CD14-positive monocyte (primary cell): ENCODE results near the gene MXD4. TPM values are rescaled to one million over a fixed set of nuclear protein-coding genes. Genes with fewer than 3 reads are reported as not detected.

ENCODE experiments used
- DNase-seq, 3 donors: peaks; one replicate each; pipeline ENCODE4 v3.0.0-alpha.2; 2011 to 2022
- H2AFZ ChIP-seq: 2 replicates; pipeline ENCODE4 v1.6.0; 2012; ENCODE audit warnings: mild to moderate bottlenecking, low read depth, low read length, inconsistent platforms; ENCODE audit not compliant: insufficient read depth, poor library complexity, severe bottlenecking
- H3K27ac ChIP-seq, 2 donors: 1 replicate in 1 of 2; 2 replicates in 1 of 2; pipeline ENCODE4 v1.5.1; 2012 to 2013; ENCODE audit warnings: low read length in 2 of 2, control low read depth in 1 of 2, inconsistent platforms in 1 of 2, low read depth in 1 of 2, mild to moderate bottlenecking in 1 of 2
- H3K27me3 ChIP-seq, 2 donors: one replicate each; pipeline versions ENCODE4 v1.6.0 to v1.6.1; 2011 to 2013; ENCODE audit warnings: low read length in 2 of 2; ENCODE audit not compliant: control insufficient read depth in 2 of 2, insufficient read depth in 2 of 2
- H3K36me3 ChIP-seq, 2 donors: replicated peaks in 1 of 2; 1 replicate in 1 of 2; 2 replicates in 1 of 2; pipeline versions ENCODE4 v1.5.1 to v1.6.1; 2012 to 2013; ENCODE audit warnings: low read length in 2 of 2, control low read depth in 1 of 2, inconsistent platforms in 1 of 2, mild to moderate bottlenecking in 1 of 2; ENCODE audit not compliant: insufficient read depth in 2 of 2, control insufficient read depth in 1 of 2
- H3K4me1 ChIP-seq, 2 donors: 1 replicate in 1 of 2; 2 replicates in 1 of 2; pipeline versions ENCODE4 v1.5.1 to v1.6.1; 2012 to 2013; ENCODE audit warnings: low read length in 2 of 2, control low read depth in 1 of 2, inconsistent platforms in 1 of 2, mild to moderate bottlenecking in 1 of 2, moderate library complexity in 1 of 2; ENCODE audit not compliant: insufficient read depth in 2 of 2, control insufficient read depth in 1 of 2
- H3K4me2 ChIP-seq: replicated peaks from 2 replicates; pipeline ENCODE3; 2012; ENCODE audit warnings: low read length, moderate library complexity, mild to moderate bottlenecking; ENCODE audit not compliant: poor library complexity, severe bottlenecking; ENCODE audit errors: extremely low read depth
- H3K4me3 ChIP-seq, 3 experiments: fragments of 200-600 bp in 1 of 3; sonication (generic) in 1 of 3; replicated peaks in 1 of 3; 1 replicate in 2 of 3; 2 replicates in 1 of 3; pipeline ENCODE4 v1.5.1; 2011 to 2013; ENCODE audit warnings: low read length in 3 of 3, mild to moderate bottlenecking in 3 of 3, control low read depth in 2 of 3, low read depth in 2 of 3, inconsistent platforms in 1 of 3, moderate library complexity in 1 of 3
- H3K79me2 ChIP-seq: 2 replicates; pipeline ENCODE4 v1.6.0; 2012; ENCODE audit warnings: mild to moderate bottlenecking, control low read depth, inconsistent platforms, low read length, moderate library complexity; ENCODE audit not compliant: insufficient read depth
- H3K9ac ChIP-seq: 2 replicates; pipeline ENCODE4 v1.6.0; 2017; ENCODE audit warnings: low read length, mild to moderate bottlenecking; ENCODE audit not compliant: insufficient read depth, poor library complexity, severe bottlenecking
- H3K9me3 ChIP-seq, 2 donors: replicated peaks in 1 of 2; 1 replicate in 1 of 2; 2 replicates in 1 of 2; pipeline versions ENCODE4 v1.5.1 to v1.6.1; 2012 to 2013; ENCODE audit warnings: low read length in 2 of 2, control low read depth in 1 of 2; ENCODE audit not compliant: control insufficient read depth in 1 of 2, insufficient read depth in 1 of 2
- H4K20me1 ChIP-seq: 2 replicates; pipeline ENCODE4 v1.6.0; 2012; ENCODE audit warnings: mild to moderate bottlenecking, low read length, control low read depth, moderate library complexity; ENCODE audit not compliant: insufficient read depth
- H3K27ac Mint-ChIP-seq, 7 donors: one replicate each; pipeline ENCODE4 v1.8.0; 2020; ENCODE audit warnings: mild to moderate bottlenecking in 7 of 7, mixed read lengths in 7 of 7, moderate library complexity in 6 of 7, inconsistent platforms in 2 of 7
- H3K27me3 Mint-ChIP-seq, 3 donors: one replicate each; pipeline ENCODE4 v1.8.0; 2021 to 2022; ENCODE audit warnings: low read depth in 3 of 3, mild to moderate bottlenecking in 3 of 3, mixed read lengths in 3 of 3, moderate library complexity in 3 of 3, inconsistent platforms in 1 of 3
- H3K36me3 Mint-ChIP-seq, 2 donors: one replicate each; pipeline ENCODE4 v1.8.0; 2020; ENCODE audit warnings: mixed read lengths in 2 of 2, inconsistent platforms in 1 of 2, mild to moderate bottlenecking in 1 of 2
- H3K4me1 Mint-ChIP-seq: one replicate; pipeline ENCODE4 v1.8.0; 2020; ENCODE audit warnings: mild to moderate bottlenecking, mixed read lengths
- H3K4me3 Mint-ChIP-seq, 2 donors: one replicate each; pipeline ENCODE4 v1.8.0; 2020; ENCODE audit warnings: mild to moderate bottlenecking in 2 of 2, mixed read lengths in 2 of 2, moderate library complexity in 1 of 2
- H3K9me3 Mint-ChIP-seq, 7 donors: one replicate each; pipeline ENCODE4 v1.8.0; 2020 to 2022; ENCODE audit warnings: mixed read lengths in 7 of 7, mild to moderate bottlenecking in 6 of 7, moderate library complexity in 6 of 7, inconsistent platforms in 2 of 7
- WGBS: methylation state at CpG from one replicate; pipeline ENCODE4 v1.1.5; 2013; ENCODE audit warnings: missing lambda C conversion rate; ENCODE audit not compliant: insufficient coverage; 5-methylcytosine and 5-hydroxymethylcytosine counted together
- intact Hi-C, 2 donors: fragments of 100-400 bp; cut with micrococcal nuclease; formaldehyde crosslinking; loops; one replicate each; pipeline versions ENCODE4 v1.15.0 to v1.15.1; 2023
- polyA plus RNA-seq, 3 donors: library from polyadenylated mRNA; depleted of rRNA in 1 of 3; unstranded in 2 of 3; stranded (reverse) in 1 of 3; fragments of 300-500 nt in 2 of 3; fragments of >200 nt in 1 of 3; fragmentation: Illumina TruSeq in 2 of 3; gene quantifications; 1 replicate in 2 of 3; 2 replicates in 1 of 3; pipeline ENCODE4 v1.2.3, GENCODE V29; 2012 to 2021
- TF ChIP-seq, protein P1 (sequence below): fragments of 200-600 bp; IDR thresholded peaks from one replicate; pipeline ENCODE4 v1.8.0; 2022; ENCODE audit warnings: antibody characterized with exemption, mild to moderate bottlenecking

The MXD4 gene
- polyA plus RNA-seq, 3 donors: 24.5 to 39.4 (median 35.9) TPM

DNA sequence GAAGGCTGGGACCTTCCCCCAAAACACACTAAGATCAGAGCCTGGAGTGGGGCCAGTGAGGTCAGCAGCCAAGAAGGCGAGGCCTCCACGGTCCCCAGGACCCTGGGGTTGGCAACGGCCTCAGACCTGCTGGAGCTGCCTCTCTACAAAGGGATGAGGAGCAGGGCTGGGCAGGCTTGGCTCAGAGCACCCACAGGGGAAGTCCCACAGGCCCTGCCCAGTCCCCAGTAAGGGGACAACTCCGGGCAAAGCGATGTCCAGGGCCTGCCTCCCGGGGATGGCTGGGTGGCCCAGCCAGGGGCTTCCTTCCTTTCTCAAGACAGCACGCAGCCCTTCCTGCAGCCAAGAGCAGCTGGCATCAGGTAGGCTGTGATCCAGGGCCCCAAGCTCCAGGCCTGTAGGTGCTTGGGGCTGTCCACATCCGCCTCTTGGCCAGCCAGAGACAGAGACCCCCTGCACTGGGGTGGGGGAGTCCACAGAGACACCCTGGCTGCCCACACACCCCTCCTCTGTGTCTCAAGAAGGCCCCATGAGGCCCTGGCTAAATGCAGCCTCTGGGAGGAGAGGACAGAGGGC, 5.7 kb downstream of the MXD4 start:
- no peaks in the 10 kb centered on the region for H3K9me3 Mint-ChIP-seq
- H3K4me1 ChIP-seq: peaks cover 13 to 15% of the 10 kb centered on the region in 2 donors
- H3K36me3 Mint-ChIP-seq: peaks cover 34 to 54% of the 10 kb centered on the region in 2 donors
- H3K4me3 Mint-ChIP-seq: no peak overlapping the region
- peaks cover 31% of the 10 kb centered on the region for H3K79me2 ChIP-seq
- no peak overlapping the region for H3K4me2 ChIP-seq
- TF ChIP-seq, protein P1, sequence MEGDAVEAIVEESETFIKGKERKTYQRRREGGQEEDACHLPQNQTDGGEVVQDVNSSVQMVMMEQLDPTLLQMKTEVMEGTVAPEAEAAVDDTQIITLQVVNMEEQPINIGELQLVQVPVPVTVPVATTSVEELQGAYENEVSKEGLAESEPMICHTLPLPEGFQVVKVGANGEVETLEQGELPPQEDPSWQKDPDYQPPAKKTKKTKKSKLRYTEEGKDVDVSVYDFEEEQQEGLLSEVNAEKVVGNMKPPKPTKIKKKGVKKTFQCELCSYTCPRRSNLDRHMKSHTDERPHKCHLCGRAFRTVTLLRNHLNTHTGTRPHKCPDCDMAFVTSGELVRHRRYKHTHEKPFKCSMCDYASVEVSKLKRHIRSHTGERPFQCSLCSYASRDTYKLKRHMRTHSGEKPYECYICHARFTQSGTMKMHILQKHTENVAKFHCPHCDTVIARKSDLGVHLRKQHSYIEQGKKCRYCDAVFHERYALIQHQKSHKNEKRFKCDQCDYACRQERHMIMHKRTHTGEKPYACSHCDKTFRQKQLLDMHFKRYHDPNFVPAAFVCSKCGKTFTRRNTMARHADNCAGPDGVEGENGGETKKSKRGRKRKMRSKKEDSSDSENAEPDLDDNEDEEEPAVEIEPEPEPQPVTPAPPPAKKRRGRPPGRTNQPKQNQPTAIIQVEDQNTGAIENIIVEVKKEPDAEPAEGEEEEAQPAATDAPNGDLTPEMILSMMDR: no peak
- H3K27me3 ChIP-seq: no peaks in the 10 kb centered on the region
- H3K27me3 Mint-ChIP-seq: peaks cover 0 to 4% (median 3%) of the 10 kb centered on the region in 3 donors
- peaks cover 94% of the 10 kb centered on the region for H4K20me1 ChIP-seq
- no peak overlapping the region for H2AFZ ChIP-seq
- WGBS: 95% methylated on average over 7 of the region's 8 CpGs
- H3K4me3 ChIP-seq: no peak overlapping the region
- H3K27ac Mint-ChIP-seq: no peak overlapping the region
- peak in 1 of 3 donors; percentile 2 for DNase-seq
- H3K9me3 ChIP-seq: no peaks in the 10 kb centered on the region
- H3K36me3 ChIP-seq: peaks cover 61 to 85% of the 10 kb centered on the region in 2 donors
- H3K4me1 Mint-ChIP-seq: peaks cover 10% of the 10 kb centered on the region
- no peak overlapping the region for H3K27ac ChIP-seq
- no peak overlapping the region for H3K9ac ChIP-seq
- intact Hi-C loops: no loop called here

DNA sequence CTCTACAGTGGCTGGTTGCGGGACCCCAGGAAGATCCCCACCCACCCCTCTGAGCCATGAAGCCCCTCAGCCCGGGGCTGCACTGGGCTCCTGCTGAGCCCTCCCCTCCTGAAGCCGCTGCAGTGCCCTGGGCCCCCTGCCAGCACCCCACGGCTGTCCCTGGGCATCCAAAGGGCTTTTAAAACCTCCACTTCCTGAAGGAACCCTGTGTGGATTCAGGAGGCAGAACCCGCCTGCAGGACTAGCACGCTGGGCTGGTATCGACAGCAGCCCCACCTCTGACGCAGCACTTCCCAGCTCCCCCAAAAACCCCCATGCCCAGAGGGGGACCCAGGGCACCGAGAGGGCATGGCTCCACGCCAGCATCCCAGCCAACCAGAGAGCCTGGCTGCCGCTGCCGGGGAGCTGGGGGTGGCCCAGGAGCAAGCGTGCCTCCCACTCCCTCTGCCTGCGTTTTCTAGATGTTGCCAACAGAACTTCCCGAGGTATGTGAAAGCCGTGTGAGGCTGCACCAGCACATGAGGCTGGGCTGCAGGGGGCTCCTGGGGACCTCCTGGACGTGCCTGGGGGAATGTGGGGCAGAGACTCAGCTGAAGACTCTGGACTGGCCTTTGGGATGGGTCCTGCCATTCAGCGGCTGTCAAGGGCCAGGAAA, 6.3 kb downstream of the MXD4 start:
- Mint-ChIP-seq H3K4me3 (no peak overlapping the region), H3K36me3 (peaks cover 37 to 60% of the 10 kb centered on the region in 2 donors), H3K27me3 (peaks cover 0 to 4% (median 3%) of the 10 kb centered on the region in 3 donors), H3K9me3 (no peaks in the 10 kb centered on the region), H3K27ac (peak overlapping the region in 1 of 7 donors; percentile 43), H3K4me1 (peaks cover 9% of the 10 kb centered on the region)
- TF ChIP-seq, protein P1: no peak
- WGBS: 96% methylated on average over 16 of the region's 18 CpGs
- intact Hi-C loops: no loop called here
- Histone ChIP-seq H3K9me3 (no peaks in the 10 kb centered on the region), H3K27ac (no peak overlapping the region), H3K4me2 (no peak overlapping the region), H3K4me1 (peaks cover 8 to 9% of the 10 kb centered on the region in 2 donors), H3K27me3 (no peaks in the 10 kb centered on the region), H2AFZ (no peak overlapping the region), H3K9ac (no peak overlapping the region), H3K79me2 (peaks cover 25% of the 10 kb centered on the region), H3K36me3 (peaks cover 67 to 91% of the 10 kb centered on the region in 2 donors), H3K4me3 (no peak overlapping the region), H4K20me1 (peaks cover 94% of the 10 kb centered on the region)
- no peak for DNase-seq
